Astrocyte of the spinal cord (primary cell): ENCODE data around the gene SEZ6L.

Experiments
- DNase-seq: peaks from one replicate; pipeline ENCODE4 v3.0.0; 2011; ENCODE audit warnings: low read depth, low spot score
- H3K4me3 ChIP-seq: 2 replicates; pipeline ENCODE4 v1.5.1; 2011; ENCODE audit warnings: low read depth, mild to moderate bottlenecking, low read length, moderate library complexity
- in situ Hi-C: cut with HindIII; loops from 2 replicates; pipeline ENCODE4 v1.10.0; 2017; ENCODE audit warnings: low sequenced_read_pairs
- TF ChIP-seq, protein P1 (sequence below): IDR thresholded peaks from 2 replicates; pipeline ENCODE4 v1.5.1; 2012; ENCODE audit warnings: low read depth, mild to moderate bottlenecking, low read length, inconsistent platforms

The SEZ6L gene

DNA sequence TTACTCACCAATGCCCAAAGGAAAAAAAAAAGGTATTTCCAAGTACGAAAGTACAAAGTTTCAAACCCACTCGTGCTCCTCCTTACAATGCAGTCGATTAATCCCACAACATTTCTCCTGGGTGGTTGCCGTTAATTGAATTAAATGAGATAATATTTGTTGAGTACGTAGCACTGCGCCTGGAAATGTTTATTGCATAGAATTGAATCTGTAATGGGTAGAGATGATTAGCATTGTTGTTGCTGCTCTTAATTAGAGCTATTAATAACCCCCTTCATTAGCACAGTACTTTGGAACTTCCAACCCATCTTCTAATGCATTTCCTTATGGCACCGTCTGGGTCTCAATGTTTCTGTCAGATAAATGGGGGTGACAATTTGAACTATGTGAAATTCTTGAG is 77.3 kb downstream of the SEZ6L start:
- in situ Hi-C loops = no loop called here
- DNase-seq = no peak
- H3K4me3 ChIP-seq = no peak overlapping the region
- TF ChIP-seq, protein P1, sequence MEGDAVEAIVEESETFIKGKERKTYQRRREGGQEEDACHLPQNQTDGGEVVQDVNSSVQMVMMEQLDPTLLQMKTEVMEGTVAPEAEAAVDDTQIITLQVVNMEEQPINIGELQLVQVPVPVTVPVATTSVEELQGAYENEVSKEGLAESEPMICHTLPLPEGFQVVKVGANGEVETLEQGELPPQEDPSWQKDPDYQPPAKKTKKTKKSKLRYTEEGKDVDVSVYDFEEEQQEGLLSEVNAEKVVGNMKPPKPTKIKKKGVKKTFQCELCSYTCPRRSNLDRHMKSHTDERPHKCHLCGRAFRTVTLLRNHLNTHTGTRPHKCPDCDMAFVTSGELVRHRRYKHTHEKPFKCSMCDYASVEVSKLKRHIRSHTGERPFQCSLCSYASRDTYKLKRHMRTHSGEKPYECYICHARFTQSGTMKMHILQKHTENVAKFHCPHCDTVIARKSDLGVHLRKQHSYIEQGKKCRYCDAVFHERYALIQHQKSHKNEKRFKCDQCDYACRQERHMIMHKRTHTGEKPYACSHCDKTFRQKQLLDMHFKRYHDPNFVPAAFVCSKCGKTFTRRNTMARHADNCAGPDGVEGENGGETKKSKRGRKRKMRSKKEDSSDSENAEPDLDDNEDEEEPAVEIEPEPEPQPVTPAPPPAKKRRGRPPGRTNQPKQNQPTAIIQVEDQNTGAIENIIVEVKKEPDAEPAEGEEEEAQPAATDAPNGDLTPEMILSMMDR = no peak

DNA sequence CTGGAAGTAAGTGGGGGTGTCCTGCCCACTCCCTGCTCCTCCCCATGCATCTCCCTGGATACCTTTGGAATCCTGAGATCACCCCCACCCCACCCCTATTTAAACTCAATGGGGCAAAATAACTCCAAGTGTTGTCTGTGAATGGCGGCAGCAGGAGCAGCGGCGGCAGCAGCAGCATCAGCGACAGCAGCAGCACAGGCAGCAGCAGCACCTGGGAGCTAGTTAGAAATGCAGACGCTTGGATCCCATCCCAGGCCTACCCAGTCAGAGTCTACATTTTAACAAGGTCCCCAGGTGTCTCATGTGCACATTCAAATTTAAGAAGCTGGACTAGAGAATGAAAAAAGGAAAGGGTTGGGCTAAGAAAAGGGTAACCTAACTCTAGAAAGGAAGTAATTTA is 82.6 kb downstream of the SEZ6L start:
- DNase-seq = no peak
- TF ChIP-seq, protein P1 = no peak
- in situ Hi-C loops = no loop called here
- H3K4me3 ChIP-seq = no peak overlapping the region

DNA sequence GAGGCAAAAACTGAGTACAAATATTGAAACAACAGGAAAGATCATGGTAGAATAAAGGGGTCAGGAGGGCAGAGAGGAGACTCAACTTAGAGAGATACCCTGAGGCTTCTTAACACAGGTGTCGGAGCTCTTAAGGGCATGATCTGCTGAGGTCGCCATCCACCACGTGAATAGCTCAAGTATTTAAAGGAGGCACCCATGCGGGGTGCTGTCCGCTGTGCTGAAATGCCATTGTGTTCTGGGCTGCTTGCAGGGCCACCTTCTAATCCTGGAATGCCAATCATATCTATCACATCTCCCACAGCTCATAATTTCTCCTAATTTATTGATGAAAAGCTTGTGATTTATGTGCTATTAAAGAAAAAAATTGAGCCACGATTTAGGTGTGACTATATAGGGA is 90.2 kb downstream of the SEZ6L start:
- TF ChIP-seq, protein P1 = no peak
- peak; percentile 1 for DNase-seq
- no peak overlapping the region for H3K4me3 ChIP-seq
- in situ Hi-C loops = no loop called here

DNA sequence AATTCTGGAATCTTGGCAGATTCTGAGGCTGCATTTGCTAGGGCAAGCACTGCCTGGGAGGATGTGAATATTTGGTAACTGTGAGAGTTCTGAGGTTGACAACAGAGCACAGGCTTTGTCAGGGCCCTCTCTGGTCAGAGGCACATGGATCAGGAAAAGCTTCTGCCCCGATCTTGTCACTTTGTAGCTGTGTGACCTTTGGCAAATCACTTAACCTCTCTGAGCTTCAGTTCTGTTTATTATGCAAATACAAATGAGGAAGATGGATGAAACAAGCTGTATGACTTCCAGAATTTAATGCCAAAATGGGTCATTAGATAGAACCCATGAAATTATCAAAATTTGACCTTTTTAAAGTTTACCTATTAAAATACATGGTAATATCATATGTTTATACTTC is 94.9 kb downstream of the SEZ6L start:
- DNase-seq = no peak
- TF ChIP-seq, protein P1 = no peak
- in situ Hi-C loops = no loop called here
- H3K4me3 ChIP-seq = no peak overlapping the region

DNA sequence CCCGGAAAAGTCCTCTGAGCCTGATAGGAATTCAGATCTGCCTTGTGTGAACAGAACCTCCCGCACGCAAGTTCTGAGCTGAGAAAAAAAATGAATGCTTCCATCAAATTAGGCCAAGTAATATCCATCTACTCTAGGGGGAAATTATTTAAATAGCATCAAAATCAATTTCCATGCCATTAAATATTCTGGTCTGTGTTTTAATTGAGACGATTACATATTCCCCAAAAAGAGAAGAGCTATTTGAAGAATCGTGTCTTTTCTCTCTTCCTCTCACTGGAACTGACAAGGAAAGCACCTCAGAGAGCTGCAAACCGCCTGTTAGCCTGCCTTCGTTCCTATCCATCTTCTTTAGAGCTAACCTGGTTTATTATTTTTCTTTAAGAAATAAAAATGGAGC is 96.0 kb downstream of the SEZ6L start:
- no peak for DNase-seq
- H3K4me3 ChIP-seq = no peak overlapping the region
- in situ Hi-C loops = no loop called here
- TF ChIP-seq, protein P1 = no peak

DNA sequence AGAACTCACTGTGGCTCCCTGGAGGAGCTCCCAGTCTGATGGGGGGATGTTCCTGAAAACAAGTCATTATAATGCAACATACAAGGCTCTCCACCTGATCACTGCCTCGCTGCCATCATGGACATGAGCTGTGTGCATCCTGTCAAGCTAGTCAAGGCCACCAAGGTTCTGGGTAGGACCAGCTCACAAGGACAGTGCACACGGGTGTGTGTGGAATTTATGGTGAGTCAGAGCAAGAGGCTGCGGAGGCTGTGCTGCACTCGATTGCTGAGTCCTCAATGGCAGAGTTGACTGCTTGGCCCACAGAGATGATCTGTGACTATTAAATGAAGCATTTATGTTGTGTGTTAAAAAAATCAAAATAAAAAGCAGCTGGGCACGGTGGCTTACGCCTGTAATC is 96.6 kb downstream of the SEZ6L start:
- in situ Hi-C loops = no loop called here

More for the DNA sequence above, 96.6 kb downstream of the SEZ6L start:
- TF ChIP-seq, protein P1 = no peak
- no peak for DNase-seq
- no peak overlapping the region for H3K4me3 ChIP-seq
